ENCODE results near the gene GABRR3. TPM values are rescaled to one million over a fixed set of nuclear protein-coding genes. Genes with fewer than 3 reads are reported as not detected.

The GABRR3 gene
- total RNA-seq, 1 donor from 2014 or later = not detected

- DNase-seq (ENCODE audit: low spot score) = no peak
Observed at GRCh38 chr3:97990624-97991292, 44.4 kb downstream of the GABRR3 start.

DNA sequence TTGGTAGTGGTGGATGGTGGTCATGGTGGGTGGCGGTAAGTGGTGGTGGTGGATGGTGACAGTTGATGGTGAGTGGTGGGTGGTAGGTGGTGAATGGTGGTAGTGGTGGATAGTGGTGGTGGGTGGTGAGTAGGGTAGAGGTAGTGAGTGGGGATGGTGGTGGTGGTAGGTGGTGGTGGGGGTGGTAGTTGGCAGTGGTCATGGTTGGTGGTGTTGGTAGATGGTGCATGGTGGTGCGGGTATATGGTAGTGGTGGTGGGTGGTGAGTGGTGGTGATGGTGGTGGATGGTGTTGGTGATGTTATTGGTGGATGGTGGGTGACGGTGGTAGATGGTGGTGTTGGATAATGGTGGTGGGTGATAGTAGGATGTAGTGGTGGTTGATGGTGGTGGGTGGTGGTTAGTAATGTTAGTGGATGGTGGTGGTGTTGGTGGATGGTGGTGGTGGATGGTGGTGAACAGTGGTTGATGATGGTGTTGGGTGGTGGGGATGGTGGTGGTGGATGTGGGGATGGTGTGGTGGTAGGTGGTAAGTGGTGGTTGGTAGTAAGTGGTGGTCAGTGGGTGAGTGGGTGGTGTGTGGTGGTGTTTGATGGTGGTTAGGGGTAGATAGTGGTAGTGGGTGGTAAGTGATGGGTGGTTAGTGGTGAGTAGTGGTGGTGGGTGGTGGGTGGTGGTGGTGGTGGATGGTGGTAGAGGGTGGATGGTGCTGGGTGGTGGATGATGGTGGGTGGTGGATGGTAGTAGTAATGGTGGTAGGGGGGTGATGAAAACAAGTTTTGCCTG is 46.1 kb downstream of the GABRR3 start:
- no peak for DNase-seq (ENCODE audit: low spot score)

- DNase-seq (ENCODE audit: low spot score) = no peak
Observed at GRCh38 chr3:97987306-97987705, 47.8 kb downstream of the GABRR3 start.

GRCh38 chr3:97983933-97984491 is 51.1 kb downstream of the GABRR3 start:
- DNase-seq (ENCODE audit: low spot score) = no peak

DNA sequence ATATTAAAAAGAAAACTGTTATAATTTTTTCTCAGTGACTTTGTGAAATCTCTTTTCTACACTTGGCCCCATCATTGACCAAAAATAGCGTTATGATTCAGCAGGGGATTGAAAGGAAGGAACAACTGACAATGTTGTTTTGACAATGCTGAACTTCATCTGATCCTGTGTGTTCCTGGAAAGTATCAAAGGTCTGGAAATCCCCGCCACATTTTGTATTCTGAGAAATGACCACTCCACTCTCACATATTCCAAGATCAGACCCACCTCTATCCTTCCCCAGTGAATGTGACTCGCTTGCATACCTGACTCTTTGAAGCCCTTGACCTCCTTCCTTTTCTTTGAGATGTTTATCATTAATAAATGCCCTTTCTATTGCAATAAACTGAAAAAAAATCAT is 53.2 kb downstream of the GABRR3 start:
- no peak for DNase-seq (ENCODE audit: low spot score)

GRCh38 chr3:97979610-97980009 is 55.5 kb downstream of the GABRR3 start:
- no peak for DNase-seq (ENCODE audit: low spot score)

DNA sequence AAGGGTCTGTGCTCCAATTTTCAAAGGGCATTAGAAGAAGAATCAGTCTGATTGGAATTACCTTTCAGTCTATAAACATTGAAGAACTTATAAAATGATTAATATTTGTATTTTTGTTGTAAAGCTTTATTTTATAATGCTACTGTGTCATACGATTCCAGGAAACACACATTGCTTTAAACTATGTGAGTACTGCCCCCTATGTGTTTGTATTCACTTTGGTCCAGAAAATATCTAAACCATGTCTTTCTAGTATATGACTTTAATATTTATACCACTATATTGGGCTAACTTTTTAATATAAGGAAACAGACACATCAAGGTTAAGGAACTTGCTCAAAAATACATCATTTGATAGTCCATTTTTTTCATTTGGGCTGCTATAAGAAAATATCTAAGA is 59.6 kb downstream of the GABRR3 start:
- no peak for DNase-seq (ENCODE audit: low spot score)

- DNase-seq (ENCODE audit: low spot score) = no peak
Observed at GRCh38 chr3:97974996-97975395, 60.1 kb downstream of the GABRR3 start.

GRCh38 chr3:97972976-97973375 is 62.1 kb downstream of the GABRR3 start:
- DNase-seq (ENCODE audit: low spot score) = no peak

GRCh38 chr3:97971679-97972567 is 63.2 kb downstream of the GABRR3 start, which contains the start of gene RIOX2:
Gene RIOX2, minus strand, starts transcription at chr3:97972431. Its CDS starts 4,838 bp downstream, at chr3:97967593.
- DNase-seq (ENCODE audit: low spot score) = peak; percentile 72

DNA sequence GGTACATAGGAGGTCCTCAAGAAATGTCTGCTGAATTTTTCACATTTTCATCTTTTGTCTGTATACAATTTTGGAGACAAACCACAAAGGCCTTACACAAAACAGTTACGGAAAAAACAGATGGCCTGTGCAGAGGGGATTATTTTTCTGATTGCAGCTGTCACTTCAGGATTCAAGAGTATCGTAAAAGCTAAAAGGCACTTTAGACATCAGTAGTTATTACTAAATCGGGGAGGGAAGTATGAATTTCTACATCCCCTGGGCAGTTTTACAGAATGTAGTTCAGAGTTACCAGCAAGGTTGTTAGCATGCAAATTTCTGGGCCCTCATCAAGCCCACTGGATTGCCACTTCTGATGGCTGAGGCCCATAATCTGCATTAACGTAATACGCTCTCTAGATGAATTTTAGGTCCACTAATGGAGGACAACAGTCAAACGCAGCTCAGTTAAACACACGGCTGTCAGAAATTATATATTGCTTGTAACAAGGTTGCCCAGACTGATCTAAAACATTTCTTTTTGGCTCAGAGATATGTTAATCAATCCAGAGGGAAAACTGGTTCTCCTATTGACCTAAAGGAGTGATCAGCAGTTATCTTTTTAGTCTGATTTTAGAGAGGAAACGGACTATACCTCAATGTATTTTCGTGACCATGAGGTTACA is 64.0 kb downstream of the GABRR3 start:
- no peak for DNase-seq (ENCODE audit: low spot score)

- DNase-seq (ENCODE audit: low spot score) = no peak
Observed at GRCh38 chr3:97970156-97970555, 65.0 kb downstream of the GABRR3 start.

DNA sequence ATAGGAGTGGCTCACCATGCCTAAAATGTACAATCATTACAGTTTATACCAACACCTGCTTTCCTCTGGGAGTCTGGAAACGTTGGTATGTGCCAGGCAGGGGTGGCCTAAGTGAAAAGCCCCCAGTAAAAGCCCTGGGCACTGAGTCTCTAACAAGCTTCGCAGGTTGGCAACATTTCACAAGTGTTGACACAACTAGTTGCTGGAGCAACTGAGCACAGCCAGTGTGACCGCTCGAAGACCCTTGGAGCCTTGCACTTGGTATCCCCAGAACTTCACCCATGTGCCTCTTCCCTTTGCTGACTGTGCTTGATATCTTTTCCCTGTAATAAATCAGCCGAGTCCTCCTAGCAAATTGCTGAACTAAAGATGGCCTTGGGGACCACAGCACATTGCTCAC is 65.6 kb downstream of the GABRR3 start:
- no peak for DNase-seq (ENCODE audit: low spot score)

- DNase-seq (ENCODE audit: low spot score) = no peak
Observed at GRCh38 chr3:97968376-97968775, 66.7 kb downstream of the GABRR3 start.

GRCh38 chr3:97967966-97968365 is 67.1 kb downstream of the GABRR3 start:
- no peak for DNase-seq (ENCODE audit: low spot score)

DNA sequence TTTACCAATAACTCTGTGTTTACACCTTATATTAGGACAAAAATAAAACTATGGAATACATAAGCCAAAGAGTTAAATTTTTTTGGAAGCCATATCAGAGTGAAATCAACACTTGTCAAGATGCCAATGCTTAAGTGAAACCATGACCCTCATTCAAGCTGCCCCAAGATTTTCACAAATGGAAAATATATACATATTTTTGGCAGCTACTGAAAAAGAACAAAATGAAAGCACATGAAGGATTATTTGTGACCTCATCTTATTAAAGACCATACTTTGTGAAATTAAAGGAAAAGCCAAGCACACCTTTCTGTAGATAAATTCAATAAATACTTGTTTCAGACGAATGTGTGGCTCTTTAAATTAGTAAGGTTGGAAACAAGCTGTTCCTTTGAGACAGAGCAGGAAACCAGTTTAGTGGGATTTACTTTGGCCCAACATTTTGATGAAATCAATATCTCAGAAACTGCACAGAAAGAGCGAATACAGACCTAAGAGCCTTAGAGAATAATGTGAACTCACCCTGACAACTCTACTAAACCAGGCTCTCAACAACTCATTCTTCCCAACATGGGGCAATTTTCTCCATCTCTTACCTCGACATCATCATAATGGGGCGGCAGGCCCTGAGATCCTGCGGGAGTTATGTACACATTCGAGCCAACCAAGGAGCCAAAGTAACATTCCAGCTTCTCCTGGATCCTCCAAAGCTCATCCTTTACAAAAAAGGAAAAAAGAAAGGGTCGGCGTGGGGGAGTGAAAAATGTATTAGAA is 73.9 kb downstream of the GABRR3 start:
- DNase-seq (ENCODE audit: low spot score) = no peak

DNA sequence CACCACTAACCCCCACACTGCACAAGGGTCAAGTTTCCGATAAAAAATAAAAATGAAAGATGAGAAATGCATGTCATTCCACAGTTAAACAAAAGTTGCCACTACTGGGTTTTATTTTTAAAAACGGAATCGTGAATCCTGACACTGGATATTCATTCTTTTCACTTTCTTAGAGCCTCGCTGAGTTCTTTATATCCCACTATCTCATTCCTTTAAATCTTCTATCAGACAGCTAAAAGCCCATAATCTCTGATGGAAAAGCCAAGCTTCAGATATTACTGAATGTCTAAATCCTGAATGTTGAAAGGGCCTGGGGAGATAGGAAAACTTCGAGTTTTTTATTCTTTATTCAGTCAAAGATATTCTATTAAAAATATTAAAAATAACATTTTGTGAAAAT is 74.6 kb downstream of the GABRR3 start:
- DNase-seq (ENCODE audit: low spot score) = no peak

- DNase-seq (ENCODE audit: low spot score) = no peak
Observed at GRCh38 chr3:97959872-97960271, 75.2 kb downstream of the GABRR3 start.

- DNase-seq (ENCODE audit: low spot score) = no peak
Observed at GRCh38 chr3:97958796-97959195, 76.3 kb downstream of the GABRR3 start.

DNA sequence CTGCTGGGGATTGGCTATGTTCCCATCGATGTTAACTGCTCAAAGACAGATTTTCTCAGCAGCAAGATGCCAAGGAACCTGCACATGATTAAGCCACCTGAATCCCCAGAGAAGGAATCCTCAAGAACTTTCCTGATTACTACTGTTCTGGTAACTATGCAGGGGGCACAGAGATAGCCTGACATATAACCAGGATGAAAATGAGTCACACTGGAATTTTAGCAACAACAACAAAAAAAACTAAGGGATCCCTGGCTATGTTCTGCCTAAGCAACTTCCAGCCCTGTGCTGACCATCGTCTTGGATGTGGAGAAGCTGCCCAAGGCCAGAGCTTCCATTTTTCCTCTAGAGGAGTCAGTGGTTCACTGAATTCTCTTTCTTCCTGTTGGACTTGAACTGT is 76.7 kb downstream of the GABRR3 start:
- DNase-seq (ENCODE audit: low spot score) = no peak

Data from mucosa of gallbladder (tissue), 1 donor.